ENCODE data around the gene CA6.

- TF ChIP-seq POLR2A (IDR thresholded peaks at IDR 0.05; ENCODE audit: low read depth, low read length) (no peak), POLR2AphosphoS5 (IDR thresholded peaks at IDR 0.05; ENCODE audit: low read depth, low read length) (no peak), TAF1 (IDR thresholded peaks at IDR 0.05; ENCODE audit: low read depth, low read length) (no peak)
Observed at GRCh38 chr1:8941906-8942305, 3.8 kb upstream of the CA6 start.
